Measurements from ENCODE around the gene NOC2L. TPM values are rescaled to one million over a fixed set of nuclear protein-coding genes. Genes with fewer than 3 reads are reported as not detected.

NOC2L gene
- total RNA-seq, 2 experiments from 2014 or later: 58.2 to 58.4 TPM

DNA sequence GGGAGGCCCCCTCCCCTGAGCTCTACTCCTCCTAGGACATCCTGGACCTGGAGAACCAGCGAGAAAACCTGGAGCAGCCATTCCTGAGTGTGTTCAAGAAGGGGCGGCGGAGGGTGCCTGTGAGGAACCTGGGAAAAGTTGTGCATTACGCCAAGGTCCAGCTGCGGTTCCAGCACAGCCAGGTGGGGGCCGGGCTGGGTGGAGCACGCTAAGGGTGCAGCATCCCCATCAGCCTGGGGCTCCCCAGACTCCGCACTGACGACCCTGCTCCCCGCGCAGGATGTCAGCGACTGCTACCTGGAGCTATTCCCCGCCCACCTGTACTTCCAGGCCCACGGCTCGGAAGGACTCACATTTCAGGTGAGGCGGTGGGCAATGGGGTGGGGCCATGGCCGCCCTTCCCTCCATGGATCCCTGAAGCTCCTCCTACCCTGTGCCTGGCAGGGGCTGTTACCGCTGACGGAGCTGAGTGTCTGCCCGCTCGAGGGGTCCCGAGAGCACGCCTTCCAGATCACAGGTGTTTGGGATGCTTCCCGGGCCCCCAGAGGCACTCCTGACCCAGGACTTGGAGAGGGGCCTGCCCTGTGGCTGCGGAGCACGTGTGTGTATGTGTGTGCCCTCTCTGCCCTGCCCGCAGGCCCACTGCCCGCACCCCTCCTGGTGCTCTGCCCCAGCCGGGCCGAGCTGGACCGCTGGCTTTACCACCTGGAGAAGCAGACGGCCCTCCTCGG, 11.4 kb upstream of the NOC2L start:
- no peak overlapping the region for H3K27ac Mint-ChIP-seq
- H3K4me1 Mint-ChIP-seq: peaks cover 15% of the 10 kb centered on the region
- peaks cover 3% of the 10 kb centered on the region for H3K36me3 Mint-ChIP-seq (ENCODE audit: low read depth)
- no peak for DNase-seq
- H3K9me3 Mint-ChIP-seq: peaks cover 7% of the 10 kb centered on the region
- no peak overlapping the region for H3K4me3 Mint-ChIP-seq
- POLR2A ChIA-PET: no interaction called here
- peaks cover 8% of the 10 kb centered on the region for H3K27me3 Mint-ChIP-seq
- CTCF ChIA-PET: interaction anchor here (0.7 to 0.9 kb wide), 2 partner anchors 64 to 1668 kb away, joined by 3 read pairs; no protein-coding TSS in a partner anchor

DNA sequence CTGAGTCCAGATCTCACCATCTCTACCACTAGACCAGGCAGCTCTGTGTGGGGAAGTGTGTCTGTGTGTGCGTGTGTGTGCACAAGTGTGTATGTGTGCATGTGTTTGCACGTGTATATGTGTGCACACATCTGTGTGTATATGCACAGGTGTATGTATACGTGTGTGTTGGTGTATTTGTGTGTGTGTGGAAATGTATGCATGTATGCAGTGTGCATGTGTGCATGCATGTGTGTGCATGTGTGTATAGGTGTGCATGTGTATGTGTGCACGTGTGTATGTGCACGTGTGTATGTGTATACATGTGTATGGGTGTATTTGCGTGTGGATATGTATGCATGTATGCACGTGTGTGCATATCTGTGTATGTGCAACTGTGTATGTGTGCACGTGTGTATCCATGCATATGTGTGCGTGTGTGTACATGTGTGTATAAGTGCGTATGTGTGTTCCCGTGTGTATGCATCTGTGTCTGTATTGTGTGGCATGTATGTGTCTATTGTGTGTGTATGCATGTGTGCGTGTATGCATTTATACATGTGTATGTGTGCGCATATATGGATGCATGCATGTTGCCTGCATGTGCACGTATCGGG, 10.3 kb upstream of the NOC2L start:
- CTCF ChIA-PET: no interaction called here
- POLR2A ChIA-PET: no interaction called here

GRCh38 chr1:967466-968343, 8.6 kb upstream of the NOC2L start:
- POLR2A ChIA-PET: interaction anchor here (0.9 to 2.2 kb wide), 6 partner anchors 8 to 47 kb away, joined by 4 to 12 read pairs (median 6); partner anchors contain the start of genes ISG15 and NOC2L

More for the DNA sequence above, 10.3 kb upstream of the NOC2L start:
- peaks cover 8% of the 10 kb centered on the region for H3K27me3 Mint-ChIP-seq
- peaks cover 6% of the 10 kb centered on the region for H3K36me3 Mint-ChIP-seq (ENCODE audit: low read depth)
- no peak for DNase-seq
- H3K4me1 Mint-ChIP-seq: peaks cover 17% of the 10 kb centered on the region
- no peak overlapping the region for H3K4me3 Mint-ChIP-seq
- no peak overlapping the region for H3K27ac Mint-ChIP-seq
- peaks cover 7% of the 10 kb centered on the region for H3K9me3 Mint-ChIP-seq

GRCh38 chr1:966704-967300, 7.7 kb upstream of the NOC2L start:
- peaks cover 8% of the 10 kb centered on the region for H3K27me3 Mint-ChIP-seq
- H3K9me3 Mint-ChIP-seq: peaks cover 7% of the 10 kb centered on the region
- POLR2A ChIA-PET: interaction anchor here (1.0 to 2.2 kb wide), 6 partner anchors 8 to 61 kb away, joined by 3 to 12 read pairs (median 6); partner anchors contain the start of genes ISG15 and NOC2L
- CTCF ChIA-PET: interaction anchor here (1.0 to 2.5 kb wide), 4 partner anchors 9 to 97 kb away, joined by 5 to 12 read pairs (median 6); partner anchors contain the start of gene PERM1
- peaks cover 20% of the 10 kb centered on the region for H3K4me1 Mint-ChIP-seq
- peaks cover 14% of the 10 kb centered on the region for H3K36me3 Mint-ChIP-seq (ENCODE audit: low read depth)
- H3K4me3 Mint-ChIP-seq: peak overlapping the region; percentile 82
- peak; percentile 87 for DNase-seq
- H3K27ac Mint-ChIP-seq: peak overlapping the region; percentile 83

More at GRCh38 chr1:967466-968343, 8.6 kb upstream of the NOC2L start:
- CTCF ChIA-PET: interaction anchor here (1.3 to 2.5 kb wide), 2 partner anchors 8 to 17 kb away, joined by 3 to 12 read pairs; no protein-coding TSS in a partner anchor
- Mint-ChIP-seq H3K27me3 (peaks cover 8% of the 10 kb centered on the region), H3K4me3 (no peak overlapping the region), H3K9me3 (peaks cover 7% of the 10 kb centered on the region), H3K36me3 (ENCODE audit: low read depth) (peaks cover 10% of the 10 kb centered on the region), H3K4me1 (peaks cover 17% of the 10 kb centered on the region), H3K27ac (no peak overlapping the region)
- DNase-seq: no peak

DNA sequence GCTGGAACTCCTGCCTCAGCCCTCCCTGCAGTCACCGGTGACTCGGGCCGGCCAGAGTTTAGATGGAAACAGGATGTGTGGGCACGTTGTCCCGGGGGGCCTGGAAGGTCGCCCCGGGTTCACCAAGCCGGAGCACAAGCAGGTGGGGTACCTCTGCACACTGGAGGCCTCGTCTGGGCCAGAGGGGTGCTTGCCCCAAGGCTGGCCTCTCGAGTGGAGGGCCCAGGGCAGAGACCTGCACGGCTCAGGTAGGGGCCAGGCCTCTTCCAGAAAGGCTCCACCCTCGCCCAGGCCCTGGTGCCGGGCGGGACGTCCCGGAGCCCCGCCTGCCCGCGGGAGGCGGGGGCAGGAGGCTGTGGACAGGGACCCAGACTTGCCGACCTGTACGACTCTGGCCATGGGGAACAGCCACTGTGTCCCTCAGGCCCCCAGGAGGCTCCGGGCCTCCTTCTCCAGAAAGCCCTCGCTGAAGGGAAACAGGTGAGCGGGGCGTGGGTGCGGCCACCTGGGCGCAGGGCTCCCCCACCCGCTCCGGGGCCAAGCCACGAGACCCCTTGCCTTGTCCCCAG, 7.2 kb upstream of the NOC2L start, which contains the start of gene PLEKHN1:
TSS of gene PLEKHN1 (plus strand) at position 348 of the 569 bp plus-strand sequence. CDS start at position 398, 50 bp downstream.
- DNase-seq: peak; percentile 61
- ChIA-PET POLR2A (interaction anchor here (1.0 to 2.2 kb wide), 5 partner anchors 7 to 61 kb away, joined by 3 to 12 read pairs (median 6); partner anchors contain the start of genes ISG15 and NOC2L), CTCF (interaction anchor here (1.0 to 2.5 kb wide), 4 partner anchors 10 to 97 kb away, joined by 5 to 12 read pairs (median 6); partner anchors contain the start of gene PERM1)
- peak within 1 kb of the TSS; percentile 83 for H3K27ac Mint-ChIP-seq
- peaks cover 8% of the 10 kb centered on the region for H3K27me3 Mint-ChIP-seq
- H3K4me3 Mint-ChIP-seq: peak within 1 kb of the TSS; percentile 82
- H3K4me1 Mint-ChIP-seq: peaks cover 25% of the 10 kb centered on the region
- peaks cover 7% of the 10 kb centered on the region for H3K9me3 Mint-ChIP-seq
- H3K36me3 Mint-ChIP-seq (ENCODE audit: low read depth): peaks cover 14% of the 10 kb centered on the region

- Mint-ChIP-seq H3K27ac (peak overlapping the region; percentile 74), H3K4me3 (peak overlapping the region; percentile 57), H3K9me3 (peaks cover 7% of the 10 kb centered on the region), H3K36me3 (ENCODE audit: low read depth) (peaks cover 14% of the 10 kb centered on the region), H3K27me3 (peaks cover 8% of the 10 kb centered on the region), H3K4me1 (peaks cover 25% of the 10 kb centered on the region)
- POLR2A ChIA-PET: no interaction called here
- CTCF ChIA-PET: interaction anchor here (2.4 kb wide), 1 partner anchor 98 kb away, joined by 7 read pairs; no protein-coding TSS in a partner anchor
- no peak for DNase-seq
Observed at GRCh38 chr1:965526-966134, 6.6 kb upstream of the NOC2L start.

GRCh38 chr1:964691-965525, 5.9 kb upstream of the NOC2L start:
- H3K4me3 Mint-ChIP-seq: no peak overlapping the region
- DNase-seq: no peak
- H3K36me3 Mint-ChIP-seq (ENCODE audit: low read depth): peaks cover 14% of the 10 kb centered on the region
- peaks cover 8% of the 10 kb centered on the region for H3K27me3 Mint-ChIP-seq
- ChIA-PET POLR2A (no interaction called here), CTCF (interaction anchor here (2.4 kb wide), 1 partner anchor 99 kb away, joined by 7 read pairs; no protein-coding TSS in a partner anchor)
- peaks cover 27% of the 10 kb centered on the region for H3K4me1 Mint-ChIP-seq
- no peak overlapping the region for H3K27ac Mint-ChIP-seq
- H3K9me3 Mint-ChIP-seq: peaks cover 7% of the 10 kb centered on the region

GRCh38 chr1:963746-964525, 4.9 kb upstream of the NOC2L start:
- H3K9me3 Mint-ChIP-seq: no peaks in the 10 kb centered on the region
- DNase-seq: no peak
- peaks cover under 1% of the 10 kb centered on the region for H3K27me3 Mint-ChIP-seq
- H3K27ac Mint-ChIP-seq: peak overlapping the region; percentile 10
- ChIA-PET CTCF (interaction anchor here (1.3 kb wide), 1 partner anchor 31 kb away, joined by 3 read pairs; no protein-coding TSS in a partner anchor), POLR2A (no interaction called here)
- peak overlapping the region; percentile 10 for H3K4me3 Mint-ChIP-seq
- H3K36me3 Mint-ChIP-seq (ENCODE audit: low read depth): peaks cover 15% of the 10 kb centered on the region
- H3K4me1 Mint-ChIP-seq: peaks cover 30% of the 10 kb centered on the region

DNA sequence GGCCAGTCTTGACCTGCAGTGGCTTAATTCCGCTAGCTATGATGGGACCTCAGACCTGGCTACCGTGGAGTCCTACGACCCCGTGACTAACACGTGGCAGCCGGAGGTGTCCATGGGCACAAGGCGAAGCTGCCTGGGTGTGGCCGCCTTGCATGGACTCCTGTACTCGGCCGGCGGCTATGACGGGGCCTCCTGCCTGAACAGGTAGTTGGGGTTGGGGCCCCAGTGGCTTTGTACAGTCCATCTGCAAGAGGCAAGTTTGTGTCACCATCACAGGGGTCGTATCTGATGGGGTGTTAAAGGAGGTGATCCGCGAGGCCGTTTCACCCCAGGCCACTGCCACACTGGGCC, 4.2 kb upstream of the NOC2L start:
- DNase-seq: no peak
- Mint-ChIP-seq H3K9me3 (no peaks in the 10 kb centered on the region), H3K4me1 (peaks cover 33% of the 10 kb centered on the region), H3K27me3 (no peaks in the 10 kb centered on the region), H3K27ac (no peak overlapping the region), H3K36me3 (ENCODE audit: low read depth) (peaks cover 16% of the 10 kb centered on the region), H3K4me3 (no peak overlapping the region)
- CTCF ChIA-PET: interaction anchor here (1.3 kb wide), 1 partner anchor 31 kb away, joined by 3 read pairs; no protein-coding TSS in a partner anchor
- POLR2A ChIA-PET: no interaction called here

GRCh38 chr1:962381-963300, 3.6 kb upstream of the NOC2L start:
- no peaks in the 10 kb centered on the region for H3K27me3 Mint-ChIP-seq
- peak overlapping the region; percentile 64 for H3K4me3 Mint-ChIP-seq
- no peaks in the 10 kb centered on the region for H3K9me3 Mint-ChIP-seq
- ChIA-PET POLR2A (no interaction called here), CTCF (interaction anchor here (1.3 kb wide), 1 partner anchor 32 kb away, joined by 3 read pairs; no protein-coding TSS in a partner anchor)
- no peak for DNase-seq
- H3K36me3 Mint-ChIP-seq (ENCODE audit: low read depth): peaks cover 18% of the 10 kb centered on the region
- H3K27ac Mint-ChIP-seq: no peak overlapping the region
- peaks cover 37% of the 10 kb centered on the region for H3K4me1 Mint-ChIP-seq

Data from activated CD4-positive, alpha-beta memory T cell treated with anti-CD3 and anti-CD28 coated beads, Interleukin-2, amount 10 ng/mL, durations not matched to agents 7 days and 5 days (primary cell).